ENCODE data around the gene SPAG8.
A peak's percentile ranks its signal among the peaks of the same experiment; 100 is the strongest.

The SPAG8 gene

DNA sequence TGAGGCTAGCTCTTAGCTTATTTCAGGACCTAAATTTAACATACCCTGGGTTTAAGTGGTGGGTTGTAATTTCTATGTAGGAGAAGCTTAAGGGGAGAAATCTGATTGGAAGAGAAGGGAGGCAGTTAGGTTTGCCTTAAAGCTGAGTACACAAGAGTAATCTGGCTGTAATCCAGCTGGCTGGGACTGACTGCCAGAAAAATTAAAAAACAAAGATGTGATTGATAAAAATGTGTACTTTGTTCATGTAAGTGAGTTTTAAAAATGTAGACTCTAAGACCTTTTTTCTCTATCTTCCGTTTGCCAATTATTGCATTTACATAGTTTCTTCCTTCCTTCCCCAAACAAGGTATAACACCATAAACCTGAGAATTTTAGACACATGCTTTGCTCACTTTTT lies 40.5 kb downstream of the SPAG8 start:
- peak; percentile 93 for DNase-seq

GRCh38 chr9:35771075-35771433 lies 41.0 kb downstream of the SPAG8 start:
- no peak for DNase-seq

DNA sequence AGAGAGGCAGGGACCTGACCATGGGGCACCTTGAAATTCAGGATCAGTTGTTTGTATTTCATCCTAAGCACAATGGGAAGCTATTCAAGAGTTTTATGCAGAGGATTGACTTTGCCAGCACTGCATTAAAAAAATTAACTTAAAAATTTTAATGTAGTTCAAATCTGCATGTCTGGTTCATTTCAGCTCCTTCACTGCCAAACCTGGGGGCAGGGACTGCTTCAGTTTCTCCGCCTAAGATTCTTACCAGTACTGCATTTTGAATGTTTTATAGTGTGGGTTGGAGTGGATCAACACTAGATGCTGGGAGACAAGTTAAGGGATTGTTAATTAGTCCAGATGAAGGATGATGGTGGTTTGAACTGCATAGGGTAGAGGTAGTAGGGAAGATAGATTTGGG lies 42.3 kb downstream of the SPAG8 start:
- DNase-seq = no peak

- DNase-seq = no peak
Observed at GRCh38 chr9:35767458-35767857, 44.6 kb downstream of the SPAG8 start.

DNA sequence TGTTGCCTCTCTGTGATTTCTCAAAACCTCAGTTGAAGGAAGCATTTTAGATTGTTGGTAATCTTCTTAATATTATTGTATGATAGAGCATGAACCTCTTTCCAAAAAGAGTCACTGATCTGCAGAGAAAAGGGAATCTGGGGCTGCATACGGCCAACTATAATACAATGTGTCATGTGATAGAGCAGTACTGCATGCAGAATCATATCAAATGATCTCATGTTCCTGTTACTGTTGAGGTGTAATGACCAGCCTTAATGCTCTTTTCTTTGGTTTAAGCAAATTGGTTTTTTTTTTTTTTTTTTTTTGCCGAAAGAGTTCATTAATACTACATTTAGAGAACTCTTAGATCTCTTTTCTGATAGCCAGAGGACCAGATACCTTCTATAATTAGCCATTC lies 45.1 kb downstream of the SPAG8 start:
- no peak for DNase-seq

DNA sequence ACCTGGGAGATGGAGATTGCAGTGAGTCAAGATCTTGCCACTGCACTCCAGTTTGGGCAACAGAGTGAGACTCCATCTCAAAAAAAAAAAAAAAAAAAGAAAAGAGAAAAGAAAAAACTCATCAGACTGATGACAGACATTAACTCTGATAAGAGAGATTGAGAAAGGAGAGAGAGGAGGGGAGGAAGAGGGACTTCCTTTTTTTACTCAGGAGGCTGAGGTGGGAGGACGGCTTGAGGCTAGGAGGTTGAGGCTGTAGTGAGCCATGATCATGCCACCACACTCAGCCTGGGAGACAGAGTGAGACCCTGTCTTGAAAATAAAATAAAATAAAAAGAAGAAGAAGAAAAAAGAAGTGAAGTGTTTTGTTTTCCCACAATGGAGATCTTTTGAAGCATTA lies 48.3 kb downstream of the SPAG8 start:
- DNase-seq = no peak

DNA sequence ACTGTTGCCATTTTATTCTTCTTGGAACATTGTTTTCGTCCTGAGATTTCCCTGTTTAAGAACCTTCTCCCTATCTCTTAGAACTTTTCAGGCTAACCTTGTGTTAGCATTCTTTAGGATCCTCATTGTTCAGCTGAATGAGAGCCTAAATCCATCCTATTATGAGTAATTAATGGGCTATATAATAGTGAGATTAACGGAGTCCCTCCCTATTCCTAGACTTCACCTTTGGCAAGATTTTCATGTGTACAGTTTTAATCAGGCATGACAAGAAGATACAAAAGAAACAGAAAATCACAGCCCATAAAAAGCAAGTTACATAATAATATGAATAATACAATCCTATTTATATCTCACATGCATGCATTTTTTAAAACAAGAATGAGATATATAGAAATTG lies 48.9 kb downstream of the SPAG8 start:
- no peak for DNase-seq

DNA sequence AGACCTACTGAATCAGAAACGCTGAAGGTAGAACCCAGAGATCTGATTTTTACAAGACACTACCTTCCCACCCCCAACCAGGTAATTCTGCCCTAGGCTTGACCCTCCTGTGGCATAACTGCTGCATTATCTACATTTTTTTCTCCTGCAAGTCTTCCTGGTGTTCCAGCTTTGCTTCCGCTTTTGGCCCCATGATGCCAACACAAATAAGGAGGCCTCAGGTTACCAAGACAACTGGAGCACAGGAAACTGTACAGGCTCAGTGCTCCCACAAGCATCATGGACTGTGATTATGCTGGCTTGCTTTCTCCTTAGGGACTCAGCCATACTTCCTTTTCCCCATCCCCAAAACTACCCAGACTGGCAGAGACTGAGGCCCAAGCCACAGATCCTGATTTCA lies 51.4 kb downstream of the SPAG8 start:
- DNase-seq = peak; percentile 56

DNA sequence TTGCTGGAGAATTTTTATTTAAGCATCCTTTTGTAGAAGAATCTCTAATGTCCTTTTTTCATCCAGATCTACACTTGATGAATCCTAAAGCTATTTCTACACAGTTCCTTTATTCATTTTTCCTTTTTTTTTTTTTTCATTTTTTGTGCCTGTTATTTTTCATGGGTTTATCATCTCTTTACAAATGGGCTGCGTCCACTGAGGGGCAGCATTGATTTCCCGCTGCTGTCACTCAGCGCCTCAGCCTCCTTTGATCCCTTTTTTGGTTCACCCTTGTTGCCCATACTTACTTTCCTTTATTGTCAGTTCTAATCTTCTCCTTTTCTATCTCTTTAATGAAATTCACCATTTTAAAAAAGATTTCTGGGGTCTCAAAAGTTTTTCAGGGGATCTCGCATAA lies 52.3 kb downstream of the SPAG8 start:
- DNase-seq = no peak
